ENCODE data around the gene KCTD11. TPM values are rescaled to one million over a fixed set of nuclear protein-coding genes. Genes with fewer than 3 reads are reported as not detected.

The KCTD11 gene
- total and polyA plus RNA-seq, 10 of the 15 experiments (the other 5 are each of a cell fraction or from before 2014, with no cell fraction given), result 0.05 to 7.3 (median 2.9) TPM

DNA sequence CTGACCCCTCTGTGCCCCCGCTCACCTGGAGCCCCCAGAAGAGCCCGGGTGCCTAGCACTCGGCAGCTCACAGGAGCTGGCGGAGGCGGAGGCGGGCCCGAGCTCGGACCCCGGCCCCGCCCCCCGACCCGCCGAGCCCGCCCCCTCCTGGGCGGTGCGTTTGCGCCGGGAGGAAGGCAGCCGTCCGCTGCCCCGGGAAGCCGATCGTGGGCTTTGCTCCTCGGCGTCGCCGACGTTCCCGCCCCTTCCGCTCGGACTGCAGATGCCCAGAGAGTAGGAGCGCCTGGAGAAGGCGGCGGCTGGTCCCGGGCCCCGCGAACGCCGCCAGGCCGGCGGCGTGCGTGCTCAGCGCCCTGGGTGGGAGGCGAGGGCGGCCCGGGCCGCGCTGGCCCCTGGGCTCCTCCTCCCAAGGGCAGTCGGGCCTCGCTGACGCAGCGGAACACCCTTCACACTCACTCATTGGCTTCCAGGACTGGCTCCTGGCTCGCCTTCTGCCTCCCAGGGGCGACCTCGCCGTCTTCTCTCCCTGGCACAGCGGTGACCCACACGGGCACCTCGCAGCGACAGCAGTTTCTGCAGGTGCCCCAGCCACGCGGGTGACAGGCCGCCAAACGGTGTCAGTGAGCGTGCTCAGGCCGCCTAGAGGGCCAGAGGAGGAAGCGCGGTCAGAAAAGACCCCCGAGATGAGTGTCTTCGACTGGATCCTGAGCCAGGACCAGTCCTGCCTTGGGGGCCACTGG lies 42.7 kb downstream of the KCTD11 start, which contains the start of gene PLSCR3 (continued):
- TF ChIP-seq, protein P1, sequence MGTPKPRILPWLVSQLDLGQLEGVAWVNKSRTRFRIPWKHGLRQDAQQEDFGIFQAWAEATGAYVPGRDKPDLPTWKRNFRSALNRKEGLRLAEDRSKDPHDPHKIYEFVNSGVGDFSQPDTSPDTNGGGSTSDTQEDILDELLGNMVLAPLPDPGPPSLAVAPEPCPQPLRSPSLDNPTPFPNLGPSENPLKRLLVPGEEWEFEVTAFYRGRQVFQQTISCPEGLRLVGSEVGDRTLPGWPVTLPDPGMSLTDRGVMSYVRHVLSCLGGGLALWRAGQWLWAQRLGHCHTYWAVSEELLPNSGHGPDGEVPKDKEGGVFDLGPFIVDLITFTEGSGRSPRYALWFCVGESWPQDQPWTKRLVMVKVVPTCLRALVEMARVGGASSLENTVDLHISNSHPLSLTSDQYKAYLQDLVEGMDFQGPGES (IDR thresholded peaks at IDR 0.05), result no peak
- TF ChIP-seq POLR2AphosphoS5 (IDR thresholded peaks at IDR 0.05; ENCODE audit: low read length), result 0 out of 2 replicates have a peak, but pooled peaks have one; percentile 47
- no peak for TF ChIP-seq YBX1 (IDR thresholded peaks at IDR 0.05)
- no peak for TF ChIP-seq ZNF622 (IDR thresholded peaks at IDR 0.05)
- TF ChIP-seq, protein P2, sequence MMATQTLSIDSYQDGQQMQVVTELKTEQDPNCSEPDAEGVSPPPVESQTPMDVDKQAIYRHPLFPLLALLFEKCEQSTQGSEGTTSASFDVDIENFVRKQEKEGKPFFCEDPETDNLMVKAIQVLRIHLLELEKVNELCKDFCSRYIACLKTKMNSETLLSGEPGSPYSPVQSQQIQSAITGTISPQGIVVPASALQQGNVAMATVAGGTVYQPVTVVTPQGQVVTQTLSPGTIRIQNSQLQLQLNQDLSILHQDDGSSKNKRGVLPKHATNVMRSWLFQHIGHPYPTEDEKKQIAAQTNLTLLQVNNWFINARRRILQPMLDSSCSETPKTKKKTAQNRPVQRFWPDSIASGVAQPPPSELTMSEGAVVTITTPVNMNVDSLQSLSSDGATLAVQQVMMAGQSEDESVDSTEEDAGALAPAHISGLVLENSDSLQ (IDR thresholded peaks at IDR 0.05), result 0 out of 2 replicates have a peak, but pooled peaks have one; percentile 29
- peak; percentile 66 for TF ChIP-seq GATAD2B (conservative IDR thresholded peaks at IDR 0.05; ENCODE audit: low read depth)
- TF ChIP-seq BACH1 (IDR thresholded peaks at IDR 0.05; ENCODE audit: borderline replicate concordance), result peak; percentile 44; the same call in 1 of the 2 replicates
- 0 out of 2 replicates have a peak, but pooled peaks have one; percentile 10 for TF ChIP-seq NBN (IDR thresholded peaks at IDR 0.05)

DNA sequence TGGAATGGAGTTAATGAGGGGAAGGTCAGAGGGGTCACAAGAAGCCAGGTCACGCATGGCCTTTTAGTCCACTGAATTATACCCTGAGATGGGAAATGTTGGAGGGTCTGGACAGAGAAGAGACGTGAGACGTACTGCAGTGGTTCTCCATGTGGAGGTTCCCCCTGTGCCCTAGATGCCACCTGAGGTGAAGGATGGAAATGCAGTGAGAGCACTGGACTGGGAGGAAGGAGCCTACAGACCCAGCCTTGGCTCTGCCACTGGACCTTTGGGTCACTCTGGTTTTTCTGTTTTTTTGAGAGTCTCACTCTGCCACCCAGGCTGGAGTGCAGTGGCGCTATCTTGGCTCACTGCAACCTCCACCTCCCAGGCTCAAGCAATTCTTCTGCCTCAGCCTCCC lies 44.2 kb downstream of the KCTD11 start:
- ChIA-PET POLR2A (interaction anchor here (3.2 kb wide), 1 partner anchor 7 kb away, joined by 23 read pairs; the partner anchor contains the start of gene TMEM256), RAD21 (ENCODE audit: unreplicated experiment) (no interaction called here), SMC1A (ENCODE audit: uncharacterized antibody, unreplicated experiment) (no interaction called here), CTCF (no interaction called here)
- BruUV-seq (replicated peaks), result no TSS peak
- Histone ChIP-seq H3K9ac (ENCODE audit: control insufficient read depth, insufficient read depth, low read length) (no peak overlapping the region), H3K27ac (ENCODE audit: control insufficient read depth, insufficient read depth) (no peak overlapping the region), H4K20me1 (ENCODE audit: control insufficient read depth, insufficient read depth) (no peaks in the 10 kb centered on the region), H3K4me1 (ENCODE audit: control insufficient read depth, insufficient read depth, low read length) (no peaks in the 10 kb centered on the region), H2AFZ (ENCODE audit: control insufficient read depth, low read depth, low read length) (no peak overlapping the region), H3K9me3 (replicated peaks; ENCODE audit: control insufficient read depth, insufficient read depth, low read length) (no peaks in the 10 kb centered on the region), H3K27me3 (replicated peaks in 1 of 2; ENCODE audit: control insufficient read depth in 2 of 2, insufficient read depth in 2 of 2, low read length in 1 of 2) (no peaks in the 10 kb centered on the region), H3K79me2 (ENCODE audit: control insufficient read depth, insufficient read depth, low read length) (peaks cover 2% of the 10 kb centered on the region), H3K36me3 (ENCODE audit: control insufficient read depth in 2 of 2, insufficient read depth in 2 of 2, low read length in 1 of 2) (no peaks in the 10 kb centered on the region), H3K4me2 (ENCODE audit: control insufficient read depth, insufficient read depth) (no peak overlapping the region), H3K4me3 (no peak overlapping the region)
- WGBS (ENCODE audit: insufficient coverage, insufficient replicate concordance, low lambda C conversion rate, missing lambda C conversion rate), result 96% methylated on average over 4 of the region's 4 CpGs
- intact Hi-C loops (cut with micrococcal nuclease; ENCODE audit: unreplicated experiment) (no loop called here), in situ Hi-C loops (cut with MboI) (no loop called here)
- TF ChIP-seq, protein P3, sequence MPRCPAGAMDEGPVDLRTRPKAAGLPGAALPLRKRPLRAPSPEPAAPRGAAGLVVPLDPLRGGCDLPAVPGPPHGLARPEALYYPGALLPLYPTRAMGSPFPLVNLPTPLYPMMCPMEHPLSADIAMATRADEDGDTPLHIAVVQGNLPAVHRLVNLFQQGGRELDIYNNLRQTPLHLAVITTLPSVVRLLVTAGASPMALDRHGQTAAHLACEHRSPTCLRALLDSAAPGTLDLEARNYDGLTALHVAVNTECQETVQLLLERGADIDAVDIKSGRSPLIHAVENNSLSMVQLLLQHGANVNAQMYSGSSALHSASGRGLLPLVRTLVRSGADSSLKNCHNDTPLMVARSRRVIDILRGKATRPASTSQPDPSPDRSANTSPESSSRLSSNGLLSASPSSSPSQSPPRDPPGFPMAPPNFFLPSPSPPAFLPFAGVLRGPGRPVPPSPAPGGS (IDR thresholded peaks at IDR 0.05; ENCODE audit: borderline replicate concordance, insufficient read depth, low read depth, low read length, poor library complexity, severe bottlenecking), result no peak
- no peak for DNase-seq (ENCODE audit: low read depth, low spot score)
- no peak for ATAC-seq
- no peak for FAIRE-seq

Measured in GM12878 (cell line).